GM21825 (cell line): ENCODE results near the gene PFKFB3.
A peak's percentile ranks its signal among the peaks of the same experiment; 100 is the strongest.

Experiments used
- ATAC-seq: cut with Tn5 transposase; IDR thresholded peaks from one replicate; pipeline ENCODE4 v1.9.1; 2021; ENCODE audit warnings: mild to moderate bottlenecking, moderate library complexity; ENCODE audit not compliant: unreplicated experiment

Gene PFKFB3

GRCh38 chr10:6298428-6298827 lies 95.7 kb downstream of the PFKFB3 start:
- no peak for ATAC-seq

GRCh38 chr10:6299234-6299633 lies 96.5 kb downstream of the PFKFB3 start:
- no peak for ATAC-seq

GRCh38 chr10:6299743-6300105 lies 97.0 kb downstream of the PFKFB3 start:
- no peak for ATAC-seq

- ATAC-seq: peak; percentile 84
Observed at GRCh38 chr10:6300106-6300783, 97.5 kb downstream of the PFKFB3 start.

- ATAC-seq: no peak
Observed at GRCh38 chr10:6300784-6301460, 98.2 kb downstream of the PFKFB3 start.

- no peak for ATAC-seq
Observed at GRCh38 chr10:6301488-6302075, 98.8 kb downstream of the PFKFB3 start.
